HCT116 (cell line): Measurements from ENCODE around the gene MACF1. TPM values are rescaled to one million over a fixed set of nuclear protein-coding genes. Genes with fewer than 3 reads are reported as not detected.

Experiments used
- ATAC-seq: fragments of 200-7000 bp; cut with Tn5 transposase; 2 replicates; pipeline ENCODE4 v1.9.1; 2020; ENCODE audit warnings: mild to moderate bottlenecking, moderate library complexity
- BruUV-seq: library from RNA; stranded (reverse); fragments of 400-500 nt; replicated peaks from 2 replicates; lab custom pipeline; 2021; lab: Mats Ljungman, UMichigan
- CTCF ChIA-PET: fragments of 300-600 bp; sonication (Branson Sonifier 250); formaldehyde crosslinking; loops from one replicate; lab custom pipeline; 2021; ENCODE audit warnings: antibody characterized with exemption; lab: Charles Lee
- POLR2A ChIA-PET: fragments of 300-600, 350-600 bp; sonication (Branson Sonifier 250); formaldehyde crosslinking; loops from one replicate; lab custom pipeline; 2021; ENCODE audit warnings: antibody characterized with exemption; lab: Charles Lee
- RAD21 ChIA-PET, 2 experiments: fragments of 300-600 bp; sonication (Branson Sonifier 250); formaldehyde crosslinking; loops; one replicate each; lab custom pipeline; 2023; ENCODE audit warnings: low total read pairs in 2 of 2; ENCODE audit not compliant: uncharacterized antibody in 2 of 2, unreplicated experiment in 2 of 2, low non-redundant PET in 1 of 2; lab: Charles Lee
- DNase-seq: peaks from one replicate; pipeline ENCODE4 v3.0.0-alpha.2; 2010; ENCODE audit warnings: low read depth, low spot score
- H2AFZ ChIP-seq: fragments of 200-600 bp; shearing (Covaris generic), sonication (generic); 2 replicates; pipeline ENCODE4 v1.6.1; 2017; ENCODE audit warnings: low read depth, mixed run types, mixed read lengths, antibody characterized with exemption, low read length; ENCODE audit not compliant: poor library complexity, severe bottlenecking
- H3K27ac ChIP-seq: 2 replicates; pipeline ENCODE4 v1.5.1; 2012; ENCODE audit warnings: low read depth, low read length
- H3K27me3 ChIP-seq: fragments of 200-600 bp; sonication (generic); 2 replicates; pipeline ENCODE4 v1.6.1; 2016; ENCODE audit warnings: mixed run types, low read length, mixed read lengths; ENCODE audit not compliant: insufficient read depth
- H3K36me3 ChIP-seq, 2 experiments: fragments of 200-500 bp in 1 of 2; fragments of 200-600 bp in 1 of 2; sonication (Bioruptor generic) in 1 of 2; sonication (generic) in 1 of 2; 2 replicates each; pipeline versions ENCODE4 v1.5.1 to v1.6.1; 2014 to 2016; ENCODE audit warnings: low read length in 2 of 2, inconsistent platforms in 1 of 2, mixed read lengths in 1 of 2, mixed run types in 1 of 2; ENCODE audit not compliant: insufficient read depth in 2 of 2, control insufficient read depth in 1 of 2
- H3K4me1 ChIP-seq, 2 experiments: fragments of 200-600 bp in 1 of 2; sonication (generic) in 1 of 2; 2 replicates each; pipeline versions ENCODE4 v1.5.1 to v1.6.1; 2012 to 2017; ENCODE audit warnings: low read length in 2 of 2, inconsistent platforms in 1 of 2, mild to moderate bottlenecking in 1 of 2, mixed read lengths in 1 of 2, mixed run types in 1 of 2, moderate library complexity in 1 of 2; ENCODE audit not compliant: insufficient read depth in 2 of 2, control insufficient read depth in 1 of 2
- H3K4me2 ChIP-seq: fragments of 200-600 bp; sonication (generic); 2 replicates; pipeline ENCODE4 v1.6.1; 2017; ENCODE audit warnings: mixed run types, low read length, mixed read lengths
- H3K4me3 ChIP-seq, 2 experiments: fragments of 200-600 bp in 1 of 2; sonication (generic) in 1 of 2; replicated peaks in 1 of 2; 2 replicates each; pipeline ENCODE4 v1.5.1; 2011 to 2016; ENCODE audit warnings: low read length in 2 of 2, control low read depth in 1 of 2, low read depth in 1 of 2, mild to moderate bottlenecking in 1 of 2, mixed read lengths in 1 of 2, mixed run types in 1 of 2
- H3K79me2 ChIP-seq: fragments of 200-600 bp; sonication (generic); 2 replicates; pipeline ENCODE4 v1.6.1; 2017; ENCODE audit warnings: mild to moderate bottlenecking, mixed run types, low read length, moderate library complexity, mixed read lengths; ENCODE audit not compliant: insufficient read depth
- H3K9ac ChIP-seq: fragments of 200-600 bp; sonication (generic); 2 replicates; pipeline ENCODE4 v1.6.1; 2016; ENCODE audit warnings: low read length, mixed read lengths
- H3K9me2 ChIP-seq: fragments of 200-600 bp; sonication (generic), shearing (Covaris generic); 2 replicates; pipeline ENCODE4 v1.6.1; 2017; ENCODE audit warnings: mixed run types, mild to moderate bottlenecking, moderate library complexity; ENCODE audit not compliant: insufficient read depth
- H3K9me3 ChIP-seq, 2 experiments: fragments of 200-500 bp in 1 of 2; fragments of 200-600 bp in 1 of 2; sonication (Bioruptor generic) in 1 of 2; sonication (generic) in 1 of 2; 2 replicates each; pipeline ENCODE4 v1.6.1; 2014 to 2017; ENCODE audit warnings: low read length in 2 of 2, mixed read lengths in 2 of 2, inconsistent platforms in 1 of 2, low read depth in 1 of 2, mild to moderate bottlenecking in 1 of 2, mixed run types in 1 of 2, moderate library complexity in 1 of 2; ENCODE audit not compliant: control insufficient read depth in 1 of 2, insufficient read depth in 1 of 2
- H4K20me1 ChIP-seq: fragments of 200-600 bp; sonication (generic), shearing (Covaris generic); 2 replicates; pipeline ENCODE4 v1.6.1; 2017; ENCODE audit warnings: mixed run types, mild to moderate bottlenecking, moderate library complexity; ENCODE audit not compliant: insufficient read depth
- CBX3 ChIP-seq: IDR thresholded peaks from 2 replicates; pipeline ENCODE4 v1.6.1; 2012; ENCODE audit warnings: low read depth
- CEBPB ChIP-seq: IDR thresholded peaks from 2 replicates; pipeline ENCODE4 v1.6.1; 2012; ENCODE audit warnings: low read depth
- CTCF ChIP-seq, 3 experiments: fragments of 200-600 bp in 1 of 3; sonication (generic) in 1 of 3; IDR thresholded peaks in 2 of 3; conservative IDR thresholded peaks in 1 of 3; 2 replicates each; pipeline ENCODE4 v1.5.1; 2012 to 2017; ENCODE audit warnings: low read depth in 2 of 3, low read length in 2 of 3, antibody characterized with exemption in 1 of 3, borderline replicate concordance in 1 of 3, control low read depth in 1 of 3, mild to moderate bottlenecking in 1 of 3, mixed read lengths in 1 of 3, mixed run types in 1 of 3, moderate library complexity in 1 of 3; ENCODE audit not compliant: insufficient read depth in 1 of 3
- EGR1 ChIP-seq: IDR thresholded peaks from 2 replicates; pipeline ENCODE4 v1.6.1; 2012; ENCODE audit warnings: low read depth
- ELF1 ChIP-seq: IDR thresholded peaks from 2 replicates; pipeline ENCODE4 v1.6.1; 2012; ENCODE audit warnings: low read depth, borderline replicate concordance
- JUND ChIP-seq: IDR thresholded peaks from 2 replicates; pipeline ENCODE4 v1.6.1; 2012
- POLR2A ChIP-seq: IDR thresholded peaks from 2 replicates; pipeline ENCODE4 v1.7.0; 2011; ENCODE audit warnings: borderline replicate concordance; ENCODE audit not compliant: insufficient read depth, insufficient read length; ENCODE audit errors: extremely low read depth
- POLR2AphosphoS5 ChIP-seq: IDR thresholded peaks from 2 replicates; pipeline ENCODE4 v1.6.1; 2011; ENCODE audit warnings: mild to moderate bottlenecking, low read depth, low read length, moderate library complexity
- RAD21 ChIP-seq: IDR thresholded peaks from 2 replicates; pipeline ENCODE4 v1.6.1; 2012; ENCODE audit warnings: low read depth, mild to moderate bottlenecking
- SIN3A ChIP-seq: IDR thresholded peaks from 2 replicates; pipeline ENCODE4 v1.6.1; 2012; ENCODE audit warnings: low read depth
- SRF ChIP-seq: IDR thresholded peaks from 2 replicates; pipeline ENCODE4 v1.6.1; 2012; ENCODE audit warnings: low read depth
- YY1 ChIP-seq: IDR thresholded peaks from 2 replicates; pipeline ENCODE4 v1.6.1; 2011; ENCODE audit warnings: low read length, low read depth, moderate library complexity, mild to moderate bottlenecking; ENCODE audit not compliant: insufficient replicate concordance; ENCODE audit errors: extremely low read depth
- ZFX ChIP-seq: fragments of 450-650 bp; IDR thresholded peaks from 2 replicates; pipeline ENCODE4 v1.6.1; 2017
- intact Hi-C: fragments of 100-400 bp; cut with micrococcal nuclease; formaldehyde crosslinking; loops from 2 replicates; pipeline ENCODE4 v1.10.0; 2022
- total RNA-seq: library from RNA; stranded (reverse); gene quantifications from one replicate; pipeline ENCODE4 v1.2.1, GENCODE V29; 2021; ENCODE audit not compliant: unreplicated experiment
- TF ChIP-seq, protein P1 (sequence below): IDR thresholded peaks from 2 replicates; pipeline ENCODE4 v1.6.1; 2012
- TF ChIP-seq, protein P2 (sequence below): IDR thresholded peaks from 2 replicates; pipeline ENCODE4 v1.6.1; 2012

The MACF1 gene
- total RNA-seq, 1 experiment from 2014 or later = 146 TPM

- POLR2A ChIA-PET = interaction anchor here (0.6 to 3.8 kb wide), 2 partner anchors 11 to 13 kb away, joined by 3 to 18 read pairs; no protein-coding TSS in a partner anchor
- BruUV-seq = no TSS peak
- Histone ChIP-seq H3K4me3 (no peak overlapping the region), H3K27ac (no peak overlapping the region), H4K20me1 (no peaks in the 10 kb centered on the region), H3K9me2 (no peaks in the 10 kb centered on the region), H3K4me1 (peaks cover 48 to 63% of the 10 kb centered on the region in 2 experiments), H3K9me3 (no peaks in the 10 kb centered on the region), H3K9ac (no peak overlapping the region), H3K27me3 (no peaks in the 10 kb centered on the region), H3K36me3 (no peaks in the 10 kb centered on the region), H3K79me2 (peaks cover 10% of the 10 kb centered on the region; the same call in 1 of the 2 replicates), H2AFZ (no peak overlapping the region)
- intact Hi-C loops = no loop called here
- ATAC-seq (no peak), DNase-seq (no peak)
- RAD21 ChIA-PET = no interaction called here
- CTCF ChIA-PET = interaction anchor here (1.7 kb wide), 1 partner anchor 10 kb away, joined by 8 read pairs; no protein-coding TSS in a partner anchor
- no peak for TF ChIP-seq RAD21
- TF ChIP-seq YY1 = no peak
- TF ChIP-seq, all 23 proteins: peak for 0
- peak overlapping the region; percentile 39 for H3K4me2 ChIP-seq
Measured at GRCh38 chr1:39405358-39405757, 200.9 kb downstream of the MACF1 start.

DNA sequence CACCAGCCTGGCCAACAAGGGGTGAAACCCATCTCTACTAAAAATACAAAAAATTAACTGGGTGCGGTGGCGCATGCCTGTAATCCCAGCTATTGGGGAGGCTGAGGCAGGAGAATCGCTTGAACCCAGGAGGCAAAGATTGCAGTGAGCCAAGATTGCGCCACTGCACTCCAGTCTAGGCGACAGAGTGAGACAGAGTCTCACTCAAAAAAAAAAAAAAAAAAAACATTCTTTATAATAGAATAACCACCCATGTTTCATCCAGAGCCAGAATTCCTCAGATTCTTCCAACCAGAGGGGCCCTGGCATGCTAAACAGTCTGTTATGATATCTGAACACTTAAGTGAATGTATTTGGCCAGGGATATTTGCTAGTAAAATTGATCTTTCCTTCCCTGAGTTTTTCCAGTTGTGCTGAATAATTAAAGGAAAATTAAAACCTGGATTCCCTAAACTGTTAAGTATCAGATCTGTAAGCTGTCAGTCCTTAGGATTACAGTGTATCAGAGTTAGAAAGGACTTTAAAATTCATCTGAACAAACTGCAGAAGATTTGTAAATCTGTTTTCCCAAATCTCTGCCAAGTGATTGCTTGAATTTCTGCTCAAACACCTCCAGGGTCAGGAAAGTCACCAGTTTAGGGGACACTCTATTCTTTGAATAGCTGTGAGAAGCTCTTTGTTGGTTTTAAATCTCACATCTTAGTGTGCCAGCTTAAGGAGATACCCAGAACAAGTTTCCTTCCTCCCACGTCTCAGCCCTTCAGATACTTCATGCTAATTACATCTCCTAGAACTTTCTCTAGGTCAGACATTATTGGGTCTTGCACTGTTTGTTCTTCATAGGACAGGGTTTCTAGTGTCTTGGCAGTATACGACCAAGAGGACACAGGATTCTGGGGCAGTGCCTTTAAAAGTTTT, 202.3 kb downstream of the MACF1 start:
- ChIA-PET POLR2A (interaction anchor here (0.9 to 3.8 kb wide), 3 partner anchors 8 to 12 kb away, joined by 4 to 21 read pairs (median 18); no protein-coding TSS in a partner anchor), RAD21 (no interaction called here), CTCF (interaction anchor here (1.1 to 1.5 kb wide), 2 partner anchors 12 to 308 kb away, joined by 3 to 4 read pairs; no protein-coding TSS in a partner anchor)
- ATAC-seq (no peak), DNase-seq (no peak)
- Histone ChIP-seq H3K4me2 (peak overlapping the region; percentile 76), H3K4me1 (peaks cover 48 to 62% of the 10 kb centered on the region in 2 experiments), H3K36me3 (no peaks in the 10 kb centered on the region; a peak in 1 of 4 replicates), H4K20me1 (no peaks in the 10 kb centered on the region), H3K4me3 (no peak overlapping the region), H3K79me2 (peaks cover 14% of the 10 kb centered on the region; the same call in 1 of the 2 replicates), H3K9ac (peak overlapping the region; percentile 73; the same call in 1 of the 2 replicates), H2AFZ (no peak overlapping the region), H3K9me3 (no peaks in the 10 kb centered on the region), H3K27me3 (no peaks in the 10 kb centered on the region), H3K27ac (no peak overlapping the region), H3K9me2 (no peaks in the 10 kb centered on the region)
- no TSS peak for BruUV-seq
- intact Hi-C loops = no loop called here
- no peak for TF ChIP-seq CBX3
- TF ChIP-seq POLR2AphosphoS5 = no peak
- no peak for TF ChIP-seq ZFX
- no peak for TF ChIP-seq ELF1
- TF ChIP-seq, protein P1, sequence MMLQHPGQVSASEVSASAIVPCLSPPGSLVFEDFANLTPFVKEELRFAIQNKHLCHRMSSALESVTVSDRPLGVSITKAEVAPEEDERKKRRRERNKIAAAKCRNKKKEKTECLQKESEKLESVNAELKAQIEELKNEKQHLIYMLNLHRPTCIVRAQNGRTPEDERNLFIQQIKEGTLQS = no peak
- no peak for TF ChIP-seq CTCF (IDR thresholded peaks at IDR 0.05 in 2 of 3, conservative IDR thresholded peaks at IDR 0.05 in 1 of 3; ENCODE audit: borderline replicate concordance in 1 of 3, insufficient read depth in 1 of 3, low read depth in 2 of 3, low read length in 2 of 3)
- TF ChIP-seq EGR1 = no peak; the same call in 1 of the 2 replicates
- no peak for TF ChIP-seq JUND
- TF ChIP-seq CEBPB = no peak
- no peak for TF ChIP-seq SRF
- TF ChIP-seq SIN3A = no peak
- no peak for TF ChIP-seq POLR2A
- TF ChIP-seq, protein P2, sequence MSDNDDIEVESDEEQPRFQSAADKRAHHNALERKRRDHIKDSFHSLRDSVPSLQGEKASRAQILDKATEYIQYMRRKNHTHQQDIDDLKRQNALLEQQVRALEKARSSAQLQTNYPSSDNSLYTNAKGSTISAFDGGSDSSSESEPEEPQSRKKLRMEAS = no peak
